Heart left ventricle (tissue), 13 donors: ENCODE results near the gene LCLAT1.

Experiments used
- CTCF ChIP-seq, 12 donors: fragments of 200-600 bp; sonication (generic) in 4 of 12; IDR thresholded peaks; one replicate each; pipeline versions ENCODE4 v1.5.0 to v1.8.0; 2018 to 2022; ENCODE audit warnings: antibody characterized with exemption in 12 of 12, mild to moderate bottlenecking in 5 of 12
- POLR2A ChIP-seq, 2 donors: fragments of 450-650 bp; IDR thresholded peaks; one replicate each; pipeline ENCODE4 v1.6.1; 2017; ENCODE audit warnings: antibody characterized with exemption in 2 of 2, mild to moderate bottlenecking in 2 of 2, moderate library complexity in 2 of 2
- donor health status: ischemic (EF 13 %, LVEDD 7.1; RV severe dilation, severe dysfunction).
- donor health status: DM: no; HTN: yes; CAD: no.
- donor health status: DM: no; HTN: no; CAD: no.
- donor health status: ischemic (EF 25% LVEDD 6.9; RV normal size, moderate dysfunction).
- donor health status: ischemic (EF 25% LVEDD 5.7; RV mildly dilated, moderate dysfunction).
- donor health status: ischemic (EF 35%, LVEDD 5.7; RV mildly dilated, moderate dysfunction).
- donor health status: nonischemic (EF 11% LVEDD 7.7; RV severe dilation, severe dysfunction).
- donor health status: DM: yes; HTN: yes; CAD: no.
- donor health status: PGD.
- donor health status: ischemic (EF 29% LVEDD 5.4; RV normal size, mild dysfunction).
- donor health status: nonischemic (EF 23%, LVEDD 6.1; RV moderate dilation, normal function).

- no peak for TF ChIP-seq POLR2A (IDR thresholded peaks at IDR 0.05)
- no peak for TF ChIP-seq CTCF (IDR thresholded peaks at IDR 0.05)
Observed at GRCh38 chr2:30548386-30548785, 101.3 kb downstream of the LCLAT1 start.
